GM23338 (cell line): ENCODE data around the gene ITGB2.

Experiments
- CREB1 ChIP-seq: fragments of 250-450 bp; sonication (Bioruptor Pico); IDR thresholded peaks from 2 replicates; pipeline ENCODE4 v1.5.0; 2020; ENCODE audit warnings: low read depth, mild to moderate bottlenecking, moderate library complexity
- CTCF ChIP-seq, 2 experiments: fragments of 200-600 bp in 1 of 2; sonication (generic) in 1 of 2; conservative IDR thresholded peaks; 2 replicates each; pipeline versions ENCODE4 v1.5.1 to v1.6.1; 2016 to 2017; ENCODE audit warnings: antibody characterized with exemption in 2 of 2, low read depth in 2 of 2, mild to moderate bottlenecking in 2 of 2, moderate library complexity in 1 of 2
- EZH2phosphoT487 ChIP-seq: fragments of 200-600 bp; sonication (generic); IDR thresholded peaks from one replicate; pipeline ENCODE4 v1.8.1; 2018; ENCODE audit warnings: antibody characterized with exemption; ENCODE audit not compliant: unreplicated experiment
- NANOG ChIP-seq: IDR thresholded peaks from 2 replicates; pipeline ENCODE4 v1.6.1; 2016; ENCODE audit warnings: antibody characterized with exemption, borderline replicate concordance
- REST ChIP-seq: IDR thresholded peaks from one replicate; pipeline ENCODE4 v1.6.1; 2018; ENCODE audit warnings: antibody characterized with exemption; ENCODE audit not compliant: unreplicated experiment

- TF ChIP-seq NANOG: no peak
- no peak for TF ChIP-seq CTCF (conservative IDR thresholded peaks at IDR 0.05; ENCODE audit: low read depth in 2 of 2)
- no peak for TF ChIP-seq CREB1 (CRISPR knock-in tag)
- TF ChIP-seq REST: no peak
- TF ChIP-seq EZH2phosphoT487: no peak
These were observed 35.1 kb downstream of the ITGB2 start for GRCh38 chr21:44885615-44886014.
